ENCODE measurements around the gene IWS1.

GRCh38 chr2:127437781-127438726 is 88.2 kb downstream of the IWS1 start:
- no peak for TF ChIP-seq JUNB (IDR thresholded peaks at IDR 0.05)
- TF ChIP-seq CTCF (IDR thresholded peaks at IDR 0.05): no peak
- TF ChIP-seq JUN (IDR thresholded peaks at IDR 0.05): no peak
- TF ChIP-seq POLR2A (IDR thresholded peaks at IDR 0.05; ENCODE audit: low read length): no peak
- no peak for TF ChIP-seq POLR2AphosphoS2 (conservative IDR thresholded peaks at IDR 0.05; ENCODE audit: low read length)
- TF ChIP-seq USF2 (IDR thresholded peaks at IDR 0.05): no peak
- no peak for TF ChIP-seq E2F6 (IDR thresholded peaks at IDR 0.05; ENCODE audit: borderline replicate concordance, low read depth)
- no peak for TF ChIP-seq PBX3 (IDR thresholded peaks at IDR 0.05)
- TF ChIP-seq HDAC2 (IDR thresholded peaks at IDR 0.05): no peak
- no peak for TF ChIP-seq RAD21 (conservative IDR thresholded peaks at IDR 0.05 in 1 of 2, IDR thresholded peaks at IDR 0.05 in 1 of 2)
- no peak for TF ChIP-seq MAX (IDR thresholded peaks at IDR 0.05)

Measured in A549 (cell line).